HG03575 (cell line): ENCODE results near the gene RPRD1A.
"Not testable (repeated sequence)": the region's sequence is repeated elsewhere in the genome, so short reads cannot be mapped to it uniquely, and the experiment has no call there.

Experiments used
- ATAC-seq: cut with Tn5 transposase; IDR thresholded peaks from one replicate; pipeline ENCODE4 v1.9.1; 2021; ENCODE audit not compliant: unreplicated experiment, insufficient number of reproducible peaks, low FRiP score; ENCODE audit errors: extremely low read depth

Gene RPRD1A

DNA sequence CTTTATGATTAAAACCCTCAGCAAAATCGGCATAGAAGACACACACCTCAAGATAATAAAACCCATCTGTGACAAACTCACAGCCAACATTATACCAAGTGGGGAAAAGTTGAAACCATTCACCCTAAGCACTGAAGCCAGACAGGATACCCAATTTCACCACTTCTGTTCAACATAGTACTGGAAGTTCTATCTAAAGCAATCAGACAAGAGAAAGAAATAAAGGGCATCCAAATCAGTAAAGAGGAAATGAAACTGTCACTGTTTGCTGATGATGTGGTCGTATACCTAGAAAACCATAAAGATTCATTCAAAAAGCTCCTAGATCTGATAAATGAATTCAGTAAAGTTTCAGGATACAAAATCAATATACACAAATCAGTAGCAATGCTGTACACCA, 16.4 kb upstream of the RPRD1A start:
- ATAC-seq, result no peak

DNA sequence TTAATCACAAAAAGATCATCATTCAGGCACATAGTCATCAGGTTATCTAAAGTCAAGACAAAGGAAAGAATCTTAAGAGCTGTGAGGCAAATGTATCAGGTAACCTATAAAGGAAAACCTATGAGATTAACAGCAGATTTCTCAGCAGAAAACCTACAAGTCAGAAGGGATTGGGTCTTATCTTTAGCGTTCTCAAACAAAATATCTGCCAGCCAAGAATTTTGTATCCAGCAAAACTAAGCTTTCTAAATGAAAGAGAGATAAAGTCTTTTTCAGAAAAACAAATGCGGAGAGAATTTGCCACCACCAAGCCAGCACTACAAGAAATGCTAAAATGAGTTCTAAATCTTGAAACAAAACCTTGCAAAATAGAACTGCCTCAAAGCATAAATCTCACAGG, 13.8 kb upstream of the RPRD1A start:
- ATAC-seq, result not testable (repeated sequence)

DNA sequence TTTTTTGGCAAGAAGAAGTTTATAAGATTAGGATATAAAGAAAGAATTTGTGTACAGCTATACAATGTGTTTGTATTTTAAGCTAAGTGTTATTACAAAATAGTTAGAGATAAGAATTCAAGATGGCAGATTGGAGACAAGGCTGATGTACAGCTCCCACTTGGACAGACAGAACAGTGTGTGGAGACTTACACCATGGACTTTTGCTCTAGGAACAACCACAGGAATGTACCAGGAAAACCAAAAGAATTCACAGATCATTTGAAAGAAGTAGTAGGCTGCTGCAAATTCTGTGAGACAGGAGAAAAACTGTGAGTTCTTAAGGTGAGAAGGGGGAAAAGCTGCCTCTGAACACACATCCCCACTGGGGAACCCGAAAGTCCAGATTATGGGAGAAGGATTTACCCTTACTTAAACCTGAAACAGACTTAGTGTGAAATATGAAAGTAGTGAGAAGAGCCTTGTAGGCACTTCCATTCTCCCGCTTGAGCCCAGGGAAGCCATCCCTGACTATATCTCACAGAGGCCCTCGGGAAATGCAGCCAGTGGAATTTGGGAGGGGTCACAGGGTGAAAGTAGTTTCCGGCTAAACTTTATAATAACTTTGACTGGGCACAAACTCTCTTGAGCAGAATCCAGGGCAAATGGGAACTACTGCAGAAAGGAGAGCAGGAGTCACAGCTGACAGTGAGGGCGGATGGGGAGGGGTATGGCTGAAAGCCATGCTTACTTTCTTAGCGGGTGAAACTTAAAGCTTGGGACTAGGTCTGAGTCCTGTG, 11.6 kb upstream of the RPRD1A start:
- no peak for ATAC-seq

DNA sequence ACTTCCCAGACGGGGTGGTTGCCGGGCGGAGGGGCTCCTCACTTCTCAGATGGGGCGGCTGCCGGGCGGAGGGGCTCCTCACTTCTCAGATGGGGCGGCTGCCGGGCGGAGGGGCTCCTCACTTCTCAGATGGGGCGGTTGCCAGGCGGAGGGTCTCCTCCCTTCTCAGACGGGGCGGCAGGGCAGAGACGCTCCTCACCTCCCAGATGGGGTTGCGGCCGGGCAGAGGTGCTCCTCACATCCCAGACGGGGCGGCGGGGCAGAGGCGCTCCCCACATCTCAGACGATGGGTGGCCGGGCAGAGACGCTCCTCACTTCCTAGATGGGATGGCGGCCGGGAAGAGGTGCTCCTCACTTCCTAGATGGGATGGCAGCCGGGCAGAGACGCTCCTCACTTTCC, 10.4 kb upstream of the RPRD1A start:
- ATAC-seq, result not testable (repeated sequence)

DNA sequence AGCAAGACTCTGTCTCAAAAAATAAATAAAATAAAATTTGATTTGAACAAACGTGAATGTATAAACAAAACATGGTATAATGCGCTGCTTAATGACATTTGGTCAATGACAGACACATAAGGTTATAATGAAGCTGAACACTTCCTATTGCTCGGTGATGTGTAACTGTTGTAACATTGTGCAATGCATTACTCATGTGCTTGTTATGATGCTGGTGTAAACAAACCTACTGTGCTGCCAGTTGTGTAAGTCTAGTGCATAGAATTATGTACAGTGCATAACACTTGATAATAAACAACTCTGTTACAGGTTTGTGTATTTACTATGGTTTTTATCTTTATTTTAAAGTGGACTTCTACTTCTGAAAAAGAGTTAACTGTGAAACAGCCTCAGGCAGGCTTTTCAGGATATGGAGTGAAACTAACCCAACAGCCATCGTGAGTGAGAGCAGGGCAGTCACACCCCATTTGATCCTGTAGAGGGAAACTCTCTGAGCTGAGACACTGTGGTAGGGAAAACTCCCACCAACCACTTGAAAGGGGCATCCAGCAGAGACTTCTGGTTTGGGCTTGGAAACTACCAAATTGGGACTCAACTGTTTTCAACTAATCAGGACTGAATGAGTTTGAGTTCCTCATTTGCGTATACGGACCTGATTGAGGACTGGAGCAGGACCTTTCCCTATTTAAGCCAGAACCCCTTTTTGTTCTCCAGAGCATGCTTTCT, 8.7 kb upstream of the RPRD1A start:
- ATAC-seq, result no peak

DNA sequence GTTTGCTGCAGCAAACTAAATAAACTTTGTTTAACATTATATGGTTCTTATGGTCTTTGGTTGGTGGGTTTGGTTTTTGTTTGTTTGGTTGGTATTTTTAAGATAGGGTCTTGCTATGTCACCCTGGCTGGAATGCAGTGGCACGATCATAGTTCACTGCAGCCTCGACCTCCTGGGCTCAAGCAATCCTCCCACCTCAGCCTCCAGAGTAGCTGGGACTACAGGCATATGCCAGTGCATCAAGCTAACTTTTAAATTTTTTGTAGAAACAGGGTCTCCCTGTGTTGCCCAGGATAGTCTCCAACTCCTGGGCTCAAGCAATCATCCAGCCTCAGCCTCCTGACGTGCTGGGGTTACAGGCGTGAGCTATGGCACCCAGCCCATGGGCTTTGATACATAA, 7.1 kb upstream of the RPRD1A start:
- ATAC-seq, result no peak

DNA sequence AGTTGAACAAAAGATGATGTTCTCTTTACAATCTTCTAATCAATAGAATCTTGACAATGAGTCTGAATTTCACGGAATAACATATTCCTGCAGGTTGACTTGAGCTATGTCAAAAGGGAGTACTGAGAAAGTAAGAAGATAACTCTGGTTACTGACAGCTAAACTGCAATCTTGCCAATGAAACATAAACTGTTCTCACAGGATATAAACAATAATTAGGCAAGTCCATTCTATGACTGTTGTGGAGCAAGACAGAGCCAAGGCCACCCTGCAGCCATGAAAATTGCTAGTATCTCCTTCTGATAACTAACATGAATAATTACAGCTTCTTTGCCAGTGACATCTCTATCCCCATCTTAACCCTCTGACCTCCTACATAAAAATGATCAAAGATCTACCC, 6.3 kb upstream of the RPRD1A start:
- no peak for ATAC-seq

DNA sequence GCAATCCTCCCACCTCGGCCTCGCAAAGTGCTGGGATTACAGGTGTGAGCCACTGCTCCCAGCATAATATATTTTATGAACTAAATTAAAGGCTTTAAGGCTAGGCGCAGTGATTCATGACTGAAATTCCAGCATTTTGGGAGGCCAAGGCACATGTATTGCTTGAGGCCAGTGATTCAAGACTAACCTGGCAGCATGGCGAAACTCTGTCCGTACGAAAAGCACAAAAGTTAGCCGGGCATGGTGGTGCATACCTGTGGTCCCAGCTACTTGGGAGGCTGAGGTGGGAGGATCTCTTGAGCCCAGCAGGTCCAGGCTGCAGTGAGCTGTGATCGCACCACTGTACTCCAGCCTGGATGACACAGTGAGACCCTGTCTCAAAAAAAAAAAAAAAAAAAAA, 5.0 kb upstream of the RPRD1A start:
- not testable (repeated sequence) for ATAC-seq

DNA sequence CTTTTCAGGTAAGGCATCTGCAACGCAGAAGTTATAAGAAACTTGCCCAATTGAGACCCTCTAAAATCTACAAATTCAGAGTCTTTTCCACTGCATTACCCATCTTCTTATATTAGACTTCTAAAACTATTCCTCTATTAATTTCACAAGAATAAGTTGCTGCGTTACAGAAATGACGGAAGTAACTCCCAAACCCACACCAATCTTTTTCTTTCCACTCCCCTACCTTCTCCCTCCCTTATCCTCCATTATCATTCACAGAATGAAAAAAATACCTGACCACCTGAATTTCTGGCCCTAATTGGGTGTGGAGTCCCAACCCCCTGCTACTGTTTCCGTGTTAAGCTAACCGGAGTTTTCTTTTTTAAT, 689 bp downstream of the RPRD1A start:
- no peak for ATAC-seq

DNA sequence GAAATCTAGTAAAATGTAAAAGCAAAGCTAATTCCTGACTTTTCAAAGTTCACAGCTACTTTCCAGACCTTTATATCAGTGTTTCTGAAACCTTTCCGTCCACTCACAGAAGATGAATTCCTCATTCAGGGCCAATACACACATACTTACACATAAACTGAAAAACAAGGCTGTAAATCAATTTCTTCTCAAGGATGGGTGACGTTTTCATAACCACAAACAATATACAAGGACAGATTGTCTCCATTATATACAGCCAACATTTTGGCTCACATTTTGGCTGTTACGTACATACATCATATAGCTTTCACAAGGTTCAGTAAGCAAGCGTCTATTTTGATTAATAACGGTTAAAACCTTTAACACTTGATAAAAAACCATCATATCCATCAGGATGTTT, 1.4 kb downstream of the RPRD1A start:
- ATAC-seq, result no peak

DNA sequence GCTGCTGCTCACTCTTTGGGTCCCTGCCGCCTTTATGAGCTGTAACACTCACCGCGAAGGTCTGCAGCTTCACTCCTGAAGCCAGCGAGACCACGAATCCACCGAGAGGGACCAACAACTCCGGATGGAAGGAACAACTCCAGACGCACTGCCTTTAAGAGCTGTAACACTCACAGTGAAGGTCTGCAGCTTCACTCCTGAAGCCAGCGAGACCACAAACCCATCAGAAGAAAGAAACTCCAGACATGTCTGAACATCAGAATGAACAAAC, 2.6 kb downstream of the RPRD1A start:
- ATAC-seq, result not testable (repeated sequence)

DNA sequence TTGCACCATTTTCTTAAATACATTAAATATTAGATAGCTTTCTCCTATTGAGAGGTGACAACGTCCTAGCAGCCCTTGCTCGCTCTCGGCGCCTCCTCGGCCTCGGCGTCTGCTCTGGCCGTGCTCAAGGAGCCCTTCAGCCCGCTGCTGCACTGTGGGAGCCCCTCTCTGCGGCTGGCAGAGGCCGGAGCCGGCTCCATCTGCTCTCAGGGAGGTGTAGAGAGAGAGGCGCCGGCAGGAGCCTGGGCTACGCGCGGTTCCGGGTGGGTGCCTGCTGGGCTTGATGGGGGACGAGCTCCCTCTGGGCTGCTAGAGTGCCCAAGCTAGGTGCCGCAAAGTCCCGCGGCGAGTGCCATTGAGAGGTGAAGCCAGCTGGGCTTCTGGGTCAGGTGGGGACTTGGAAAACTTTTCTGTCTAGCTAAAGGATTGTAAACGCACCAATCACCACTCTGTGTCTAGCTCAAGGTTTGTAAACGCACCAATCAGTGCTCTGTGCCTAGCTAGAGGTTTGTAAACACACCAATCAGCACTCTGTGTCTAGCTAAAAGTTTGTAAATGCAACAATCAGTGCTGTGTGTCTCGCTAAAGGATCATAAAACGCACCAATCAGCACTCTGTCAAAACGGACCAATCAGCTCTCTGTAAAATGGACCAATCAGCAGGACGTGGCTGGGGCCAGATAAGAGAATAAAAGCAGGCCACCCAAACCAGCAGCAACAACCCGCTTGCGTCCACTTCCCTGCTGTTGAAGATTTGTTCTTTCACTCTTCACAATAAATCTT, 3.1 kb downstream of the RPRD1A start:
- no peak for ATAC-seq

DNA sequence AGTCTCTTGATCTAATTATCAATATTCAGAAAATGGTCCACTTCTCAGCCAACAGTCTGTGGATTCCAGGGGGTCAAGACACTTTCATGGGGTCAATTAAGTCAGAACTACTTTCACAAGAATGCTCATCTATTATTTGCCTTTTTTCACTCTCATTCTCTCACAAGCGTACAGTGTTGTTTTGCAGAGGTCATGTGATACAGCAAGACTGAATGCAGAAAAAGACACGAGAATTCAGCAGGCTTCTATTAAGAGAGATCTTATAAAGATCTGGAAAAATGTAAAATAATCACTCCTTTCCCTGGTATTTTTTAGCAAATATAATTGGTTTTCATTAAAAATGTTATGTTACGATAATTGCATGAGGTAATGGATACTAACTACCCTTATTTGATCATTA, 8.7 kb downstream of the RPRD1A start:
- no peak for ATAC-seq

DNA sequence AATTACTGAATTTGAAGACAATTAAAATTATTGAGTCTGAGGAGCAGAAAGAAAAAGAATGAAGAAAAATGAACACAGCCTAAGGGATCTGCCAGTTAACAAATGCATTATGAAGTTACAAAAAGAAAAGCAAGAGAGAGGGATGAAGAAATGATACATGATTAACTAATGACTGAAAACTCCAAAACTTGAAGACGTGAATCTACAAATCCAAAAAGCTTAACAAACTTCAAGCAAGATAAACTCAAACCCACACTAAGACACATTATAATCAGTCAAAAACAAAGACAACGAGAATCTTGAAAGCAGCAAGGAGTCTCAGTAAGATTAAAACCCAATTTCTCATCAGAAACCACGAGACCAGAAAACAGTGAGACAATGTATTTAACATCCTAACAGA, 15.6 kb downstream of the RPRD1A start:
- ATAC-seq, result no peak

DNA sequence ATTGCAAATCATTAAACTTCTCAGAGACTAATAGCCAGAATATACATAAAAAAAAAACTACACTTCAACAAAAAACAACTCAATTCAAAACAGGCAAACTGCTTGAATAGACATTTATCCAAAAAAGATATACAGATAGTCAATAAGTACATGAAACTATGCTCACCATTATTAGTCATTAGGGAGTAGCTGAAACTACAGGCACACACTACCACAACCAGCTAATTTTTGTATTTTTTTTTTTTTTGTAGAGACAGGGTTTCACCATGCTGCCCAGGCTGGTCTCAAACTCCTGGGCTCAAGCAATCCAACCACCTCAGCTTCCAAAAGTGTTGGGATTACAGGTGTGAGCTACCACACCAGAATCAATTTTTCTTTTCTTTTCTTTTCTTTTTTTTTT, 16.9 kb downstream of the RPRD1A start:
- ATAC-seq, result no peak

DNA sequence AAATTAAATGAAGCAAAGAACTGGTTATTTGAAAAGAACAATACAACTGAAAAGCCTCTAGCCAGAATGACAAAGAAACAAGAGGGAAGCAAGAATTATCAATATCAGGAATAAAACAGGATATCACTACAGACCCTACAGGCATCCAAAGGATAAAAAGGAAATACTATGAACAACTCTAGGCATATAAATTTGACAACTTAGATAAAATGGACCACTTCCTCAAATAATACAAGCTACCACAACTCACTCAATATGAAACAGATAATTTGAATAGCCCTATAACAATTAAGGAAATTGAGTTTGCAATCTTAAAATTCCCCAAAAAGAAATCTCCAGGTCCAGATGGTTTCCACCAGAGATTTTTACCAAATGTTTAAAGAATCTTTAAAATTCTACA, 19.8 kb downstream of the RPRD1A start:
- no peak for ATAC-seq

DNA sequence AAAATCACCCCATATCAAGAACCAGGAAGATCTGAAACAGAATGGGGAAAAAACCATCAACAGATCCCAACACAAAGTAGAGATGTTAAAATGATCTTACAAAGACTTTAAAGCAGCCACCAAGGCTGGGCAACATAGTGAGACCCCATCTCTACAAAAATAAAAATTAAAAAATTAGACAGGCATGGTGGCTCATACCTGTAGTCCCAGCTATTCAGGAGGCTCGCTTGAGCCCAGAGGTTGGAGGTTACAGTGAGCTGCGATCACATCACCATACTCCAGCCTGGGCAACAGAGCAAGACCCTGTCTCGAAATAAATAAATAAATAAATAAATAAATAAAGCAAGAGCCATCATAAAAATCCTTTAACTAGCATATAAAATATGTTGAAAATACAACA, 20.5 kb downstream of the RPRD1A start:
- ATAC-seq, result no peak

DNA sequence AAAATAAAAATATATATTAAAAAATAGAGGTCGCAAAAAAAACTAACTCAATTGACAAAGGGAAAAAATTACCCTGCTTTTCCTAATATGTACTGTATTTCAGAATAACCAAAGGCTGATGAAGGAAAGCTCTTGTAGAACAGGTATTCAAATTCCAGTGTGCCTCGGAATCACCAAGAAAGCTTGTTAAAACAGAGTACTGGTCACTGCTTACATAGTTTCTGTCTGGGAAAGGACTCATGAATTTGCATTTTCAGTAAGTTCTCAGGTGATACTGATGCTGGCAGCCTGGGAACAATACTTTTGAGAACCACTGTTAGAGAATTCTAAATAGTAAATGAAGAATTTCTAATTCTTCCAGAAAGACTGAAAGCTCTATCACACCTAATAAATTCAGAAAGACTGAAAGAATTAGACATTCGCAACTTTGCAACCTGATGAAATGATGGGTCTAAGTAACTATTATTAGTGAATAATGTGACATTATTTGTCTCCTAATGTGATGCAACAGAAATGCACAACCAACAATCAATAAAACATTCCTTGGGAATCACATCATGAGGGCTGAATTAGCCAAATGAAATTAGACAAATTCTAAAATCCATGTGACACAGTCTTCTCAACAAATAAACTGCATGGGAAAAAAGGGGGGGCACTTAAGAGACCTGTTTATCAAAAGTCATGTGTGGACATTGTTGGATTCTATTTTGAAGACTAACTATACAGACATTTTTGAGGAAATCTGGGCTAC, 21.9 kb downstream of the RPRD1A start:
- ATAC-seq, result no peak

DNA sequence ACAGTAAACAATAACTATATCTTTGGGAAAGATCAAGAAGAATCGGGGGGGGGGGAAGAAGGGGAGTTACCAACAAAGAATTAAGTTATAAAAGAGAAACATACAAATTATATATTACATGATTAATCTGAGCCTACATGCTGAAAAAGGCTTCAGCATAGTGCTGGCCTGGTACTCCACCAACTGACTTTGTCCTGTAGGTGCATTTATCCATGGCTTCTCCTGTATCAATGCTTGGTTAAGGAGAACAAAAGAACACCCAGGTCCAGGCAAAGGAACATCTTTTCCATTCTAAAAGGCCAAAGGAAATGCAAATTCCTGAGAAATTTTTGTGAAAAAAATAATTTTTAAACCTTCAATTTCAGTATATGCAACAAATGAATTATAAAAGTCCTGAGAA, 24.2 kb downstream of the RPRD1A start:
- no peak for ATAC-seq

DNA sequence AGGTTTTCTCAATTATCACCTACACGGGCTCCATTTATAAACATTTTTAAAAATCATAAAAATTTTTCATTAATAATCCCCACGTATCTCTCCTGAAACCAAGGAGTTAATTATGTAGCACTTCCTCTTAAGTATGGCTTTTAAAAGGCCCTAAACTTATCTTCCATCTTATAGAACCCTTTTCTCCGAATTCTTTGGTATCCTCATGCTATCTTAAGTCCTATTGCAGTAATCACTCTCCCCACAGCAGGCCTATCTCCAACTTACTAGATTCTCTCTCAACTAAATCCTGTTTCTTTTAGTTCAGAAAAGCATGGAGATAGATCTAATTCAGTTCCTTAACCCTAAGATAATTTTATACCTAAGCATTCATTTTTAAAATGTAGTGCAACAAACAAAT, 26.2 kb downstream of the RPRD1A start:
- no peak for ATAC-seq
